Liver (tissue), 3 donors: ENCODE data around the gene PDGFD.

ENCODE experiments used
- ATF3 ChIP-seq: IDR thresholded peaks from 2 replicates; pipeline ENCODE4 v1.6.1; 2016; ENCODE audit warnings: antibody characterized with exemption
- CTCF ChIP-seq: fragments of 150-350 bp; IDR thresholded peaks from 2 replicates; pipeline ENCODE4 v1.5.1; 2017; ENCODE audit warnings: improper control_type of control experiment, low read depth, low read length; ENCODE audit not compliant: missing input control
- EGR1 ChIP-seq, 2 donors: IDR thresholded peaks; 2 replicates each; pipeline ENCODE4 v1.6.1; 2016 to 2018; ENCODE audit warnings: antibody characterized with exemption in 2 of 2, low read depth in 2 of 2
- FOXA2 ChIP-seq: IDR thresholded peaks from 2 replicates; pipeline ENCODE4 v1.6.1; 2016; ENCODE audit warnings: antibody characterized with exemption
- GABPA ChIP-seq, 2 donors: IDR thresholded peaks in 1 of 2; conservative IDR thresholded peaks in 1 of 2; 2 replicates each; pipeline ENCODE4 v1.6.1; 2016; ENCODE audit warnings: antibody characterized with exemption in 2 of 2, mild to moderate bottlenecking in 1 of 2, moderate library complexity in 1 of 2
- JUND ChIP-seq, 2 donors: IDR thresholded peaks; 2 replicates each; pipeline ENCODE4 v1.6.1; 2016; ENCODE audit warnings: antibody characterized with exemption in 2 of 2
- MAX ChIP-seq: IDR thresholded peaks from 2 replicates; pipeline ENCODE4 v1.6.1; 2016; ENCODE audit warnings: antibody characterized with exemption
- RAD21 ChIP-seq, 2 donors: IDR thresholded peaks; 2 replicates each; pipeline ENCODE4 v1.6.1; 2016; ENCODE audit warnings: antibody characterized with exemption in 2 of 2, mild to moderate bottlenecking in 2 of 2
- REST ChIP-seq: IDR thresholded peaks from 2 replicates; pipeline ENCODE4 v1.6.1; 2016; ENCODE audit warnings: antibody characterized with exemption, mild to moderate bottlenecking
- RXRA ChIP-seq, 2 donors: IDR thresholded peaks; 2 replicates each; pipeline ENCODE4 v1.6.1; 2017 to 2018; ENCODE audit warnings: antibody characterized with exemption in 2 of 2, mild to moderate bottlenecking in 1 of 2
- SP1 ChIP-seq: IDR thresholded peaks from 2 replicates; pipeline ENCODE4 v1.6.1; 2018; ENCODE audit warnings: antibody characterized with exemption, mild to moderate bottlenecking
- TAF1 ChIP-seq: conservative IDR thresholded peaks from 2 replicates; pipeline ENCODE4 v1.6.1; 2016; ENCODE audit warnings: antibody characterized with exemption, mild to moderate bottlenecking
- YY1 ChIP-seq: IDR thresholded peaks from 2 replicates; pipeline ENCODE4 v1.6.1; 2016; ENCODE audit warnings: antibody characterized with exemption, mild to moderate bottlenecking
- ZBTB33 ChIP-seq: IDR thresholded peaks from 2 replicates; pipeline ENCODE4 v1.6.1; 2016; ENCODE audit warnings: antibody characterized with exemption
- donor health status: healthy.
- donor health status: healthy.

GRCh38 chr11:104091281-104092096, 72.5 kb downstream of the PDGFD start:
- TF ChIP-seq CTCF (no peak), MAX (no peak), ZBTB33 (no peak), JUND (IDR thresholded peaks at IDR 0.05) (no peak), YY1 (no peak), TAF1 (no peak), RAD21 (IDR thresholded peaks at IDR 0.05) (no peak), REST (no peak), ATF3 (no peak), RXRA (IDR thresholded peaks at IDR 0.05) (no peak), GABPA (IDR thresholded peaks at IDR 0.05 in 1 of 2, conservative IDR thresholded peaks at IDR 0.05 in 1 of 2) (no peak), SP1 (no peak), FOXA2 (no peak), EGR1 (IDR thresholded peaks at IDR 0.05; ENCODE audit: low read depth in 2 of 2) (no peak)
